Fibroblast of mammary gland (primary cell): ENCODE results near the gene BDP1.
"Not testable (repeated sequence)": the region's sequence is repeated elsewhere in the genome, so short reads cannot be mapped to it uniquely, and the experiment has no call there.

Source experiments
- DNase-seq: peaks from one replicate; pipeline ENCODE4 v3.0.0-alpha.2; 2010; ENCODE audit warnings: low read depth
- H3K4me3 ChIP-seq: 2 replicates; pipeline ENCODE4 v1.5.1; 2011; ENCODE audit warnings: low read depth, mild to moderate bottlenecking, low read length, moderate library complexity; ENCODE audit not compliant: control insufficient read depth
- TF ChIP-seq, protein P1 (sequence below): conservative IDR thresholded peaks from 2 replicates; pipeline ENCODE4 v1.5.1; 2011; ENCODE audit warnings: low read depth, low read length, inconsistent platforms; ENCODE audit not compliant: control insufficient read depth, insufficient read depth

Gene BDP1

DNA sequence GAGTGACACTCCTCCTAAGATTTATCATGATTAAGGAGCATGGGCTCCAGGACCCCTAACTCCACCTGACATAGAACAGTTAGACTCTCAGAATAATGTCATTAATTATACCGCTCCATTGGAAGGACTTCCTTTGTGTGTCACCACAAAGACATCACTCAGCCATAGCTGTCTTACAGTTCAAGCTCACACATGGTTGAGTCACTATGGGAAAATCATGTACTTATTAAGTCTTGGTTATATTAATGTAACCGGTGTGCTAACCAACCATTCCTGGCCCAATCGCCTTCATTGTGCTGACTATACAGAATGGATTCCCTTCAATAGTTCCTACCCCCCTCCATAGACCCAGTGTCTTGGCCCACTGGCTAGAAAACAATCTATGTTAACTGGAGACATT is 120.8 kb downstream of the BDP1 start:
- H3K4me3 ChIP-seq: no peak overlapping the region
- DNase-seq: peak; percentile 4
- TF ChIP-seq, protein P1, sequence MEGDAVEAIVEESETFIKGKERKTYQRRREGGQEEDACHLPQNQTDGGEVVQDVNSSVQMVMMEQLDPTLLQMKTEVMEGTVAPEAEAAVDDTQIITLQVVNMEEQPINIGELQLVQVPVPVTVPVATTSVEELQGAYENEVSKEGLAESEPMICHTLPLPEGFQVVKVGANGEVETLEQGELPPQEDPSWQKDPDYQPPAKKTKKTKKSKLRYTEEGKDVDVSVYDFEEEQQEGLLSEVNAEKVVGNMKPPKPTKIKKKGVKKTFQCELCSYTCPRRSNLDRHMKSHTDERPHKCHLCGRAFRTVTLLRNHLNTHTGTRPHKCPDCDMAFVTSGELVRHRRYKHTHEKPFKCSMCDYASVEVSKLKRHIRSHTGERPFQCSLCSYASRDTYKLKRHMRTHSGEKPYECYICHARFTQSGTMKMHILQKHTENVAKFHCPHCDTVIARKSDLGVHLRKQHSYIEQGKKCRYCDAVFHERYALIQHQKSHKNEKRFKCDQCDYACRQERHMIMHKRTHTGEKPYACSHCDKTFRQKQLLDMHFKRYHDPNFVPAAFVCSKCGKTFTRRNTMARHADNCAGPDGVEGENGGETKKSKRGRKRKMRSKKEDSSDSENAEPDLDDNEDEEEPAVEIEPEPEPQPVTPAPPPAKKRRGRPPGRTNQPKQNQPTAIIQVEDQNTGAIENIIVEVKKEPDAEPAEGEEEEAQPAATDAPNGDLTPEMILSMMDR: no peak

DNA sequence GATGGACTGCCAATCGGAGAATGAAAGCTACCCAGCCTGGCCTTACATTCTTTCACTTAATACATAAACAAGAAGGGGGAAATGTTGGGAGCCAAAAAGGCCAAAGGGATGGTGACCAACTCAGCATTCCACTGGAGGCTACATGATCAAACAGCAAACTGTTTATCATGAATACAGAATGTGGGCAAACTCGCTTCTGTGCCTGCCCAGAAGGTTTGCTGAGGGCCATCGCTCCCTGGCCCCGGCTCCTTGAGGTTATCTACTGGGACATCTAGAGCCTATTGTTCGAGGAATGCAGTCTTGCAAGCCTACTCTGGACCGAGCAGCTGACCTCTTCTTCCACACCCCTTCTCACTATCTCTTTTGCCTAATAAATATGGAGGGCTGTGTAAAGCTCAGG is 122.4 kb downstream of the BDP1 start:
- H3K4me3 ChIP-seq, DNase-seq: not testable (repeated sequence)

DNA sequence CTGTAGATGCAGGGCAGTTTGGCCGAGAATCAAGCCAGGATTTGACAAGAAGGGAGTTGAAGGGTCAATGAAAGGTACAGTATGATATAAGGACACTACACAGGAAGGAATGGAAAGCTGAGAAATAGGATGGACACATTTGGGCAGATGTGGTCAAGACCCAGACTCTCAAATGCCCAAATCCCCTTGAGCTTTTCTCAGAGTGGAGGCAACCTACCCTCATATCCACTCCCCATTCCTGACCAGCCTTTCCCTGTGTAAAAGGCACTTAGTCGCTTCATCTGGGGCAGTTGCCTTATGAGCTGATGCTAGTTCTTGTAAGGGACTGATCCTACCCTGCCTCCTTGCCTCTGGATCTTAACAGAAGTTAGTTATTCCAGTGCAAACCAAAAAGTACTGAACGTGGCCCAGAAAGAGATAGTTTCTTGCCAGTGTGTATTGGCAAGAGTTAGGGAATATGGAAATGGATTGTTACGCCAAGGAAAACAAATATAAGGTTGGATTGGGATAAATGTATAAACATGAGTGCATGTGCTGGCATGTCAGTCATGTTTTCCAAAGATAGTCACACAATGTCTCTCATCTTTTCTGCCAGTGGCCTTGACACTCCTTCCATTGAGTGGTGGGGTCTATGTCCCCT is 127.6 kb downstream of the BDP1 start:
- no peak overlapping the region for H3K4me3 ChIP-seq
- DNase-seq: no peak
- TF ChIP-seq, protein P1: no peak

DNA sequence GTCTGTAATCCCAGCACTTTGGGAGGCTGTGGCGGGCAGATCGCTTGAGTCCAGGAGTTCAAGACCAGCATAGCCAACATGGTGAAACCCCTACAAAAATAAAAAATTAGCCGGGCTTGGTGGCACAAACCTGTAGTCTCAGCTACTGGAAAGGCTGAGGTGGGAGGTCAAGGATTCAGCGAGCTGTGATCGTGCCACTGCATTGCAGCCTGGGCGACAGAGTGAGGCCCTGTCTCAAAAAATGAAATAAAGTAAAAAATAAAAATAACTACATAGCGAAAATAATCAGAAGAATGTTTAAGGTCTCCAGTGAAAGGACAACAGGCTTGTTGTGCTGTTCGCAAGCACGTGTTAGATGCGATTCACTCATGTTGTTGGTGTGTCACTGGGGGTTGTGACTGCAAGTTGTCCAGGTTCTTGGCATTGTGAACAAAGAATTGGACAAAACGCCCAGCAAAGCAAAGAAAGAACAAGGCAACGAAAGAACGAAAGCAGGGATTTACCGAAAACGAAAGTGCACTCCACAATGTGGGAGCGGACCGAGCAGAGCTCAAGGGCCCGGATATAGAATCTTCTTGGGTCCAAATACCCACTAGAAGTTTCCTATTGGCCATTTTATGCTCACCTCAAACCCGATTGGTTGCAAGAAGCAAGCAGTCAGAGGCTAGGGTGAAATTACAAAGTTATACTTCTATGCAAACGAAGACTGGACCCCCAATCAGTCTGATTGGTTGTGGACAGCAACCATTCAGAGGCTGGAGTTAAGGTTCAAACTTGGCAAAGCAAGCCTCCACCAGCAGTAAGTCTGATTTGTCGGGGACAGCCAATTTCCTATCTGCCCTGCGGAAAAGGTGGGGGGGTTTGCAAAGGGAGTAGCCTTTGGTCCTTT is 130.8 kb downstream of the BDP1 start:
- H3K4me3 ChIP-seq: peak overlapping the region; percentile 72
- peak; percentile 77 for DNase-seq
- TF ChIP-seq, protein P1: no peak

DNA sequence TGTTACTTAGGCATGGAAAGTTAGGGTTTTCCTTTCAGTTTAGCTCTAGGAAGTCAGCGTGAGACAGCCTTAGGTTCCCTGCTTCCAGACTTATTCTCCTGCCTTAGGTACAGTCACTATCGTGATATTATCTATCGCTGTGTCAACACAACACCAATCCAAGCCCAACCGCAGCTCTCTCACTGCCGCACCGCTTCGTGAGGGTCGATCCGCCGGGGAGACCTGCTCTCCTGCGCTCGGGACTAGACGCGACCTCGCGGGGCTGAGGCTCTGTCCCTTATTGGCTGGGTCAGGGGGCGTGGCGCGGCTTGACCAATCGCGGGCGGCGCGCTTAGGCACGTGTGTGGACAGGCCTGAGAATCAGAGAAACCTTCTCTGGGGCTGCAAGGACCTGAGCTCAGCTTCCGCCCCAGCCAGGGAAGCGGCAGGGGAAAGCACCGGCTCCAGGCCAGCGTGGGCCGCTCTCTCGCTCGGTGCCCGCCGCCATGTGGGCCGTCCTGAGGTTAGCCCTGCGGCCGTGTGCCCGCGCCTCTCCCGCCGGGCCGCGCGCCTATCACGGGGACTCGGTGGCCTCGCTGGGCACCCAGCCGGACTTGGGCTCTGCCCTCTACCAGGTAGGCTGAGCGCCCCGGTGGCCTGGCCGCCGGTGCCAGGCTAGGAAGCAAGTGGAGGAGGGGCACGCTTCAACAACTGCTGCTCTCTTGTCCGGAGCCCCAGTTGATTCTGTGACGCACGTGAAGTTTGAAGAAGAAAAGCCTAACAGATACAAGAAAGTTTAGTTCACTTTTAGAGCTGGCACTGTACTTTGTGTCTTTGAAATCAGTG is 131.7 kb downstream of the BDP1 start, which contains the start of gene MCCC2:
Gene MCCC2, plus strand, starts transcription at position 400 of the 825 bp plus-strand sequence. Its CDS starts 86 bp downstream, at position 486.
- peak within 1 kb of the TSS; percentile 72 for H3K4me3 ChIP-seq
- peak; percentile 92 for DNase-seq
- TF ChIP-seq, protein P1: no peak

DNA sequence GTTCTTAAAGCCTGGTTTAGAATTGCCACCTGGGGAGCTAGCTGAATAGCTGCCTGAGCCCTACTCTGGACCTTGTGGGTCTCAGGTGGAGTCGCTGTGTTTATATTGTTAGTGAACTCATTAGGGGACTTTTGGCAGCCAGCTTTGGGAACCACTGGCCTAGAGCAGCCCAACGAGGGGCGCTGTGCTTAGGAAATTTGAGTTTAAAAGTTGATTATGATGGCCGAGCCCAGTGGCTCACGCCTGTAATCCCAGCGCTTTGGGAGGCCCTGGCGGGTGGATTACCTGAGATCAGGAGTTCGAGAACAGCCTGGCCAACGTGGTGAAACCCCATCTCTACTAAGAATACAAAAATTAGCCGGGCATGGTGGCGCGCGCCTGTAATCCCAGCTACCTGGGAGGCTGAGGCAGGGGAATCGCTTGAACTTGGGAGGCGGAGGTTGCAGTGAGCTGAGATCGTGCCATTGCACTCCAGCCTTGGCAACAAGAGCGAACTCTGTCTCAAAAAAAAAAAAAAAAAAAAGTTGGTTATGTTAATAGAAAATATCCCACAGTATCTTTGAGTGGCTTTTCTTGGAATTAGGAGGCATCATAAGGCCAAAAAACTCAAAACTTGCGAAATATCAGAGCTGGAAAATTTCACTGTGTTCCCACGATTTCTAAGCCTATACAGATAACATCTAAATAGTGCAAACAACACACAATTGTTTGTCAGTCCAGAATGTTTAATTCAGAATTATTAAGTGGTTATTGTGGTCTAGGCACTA is 132.5 kb downstream of the BDP1 start:
- peak overlapping the region; percentile 72 for H3K4me3 ChIP-seq
- DNase-seq: no peak
- TF ChIP-seq, protein P1: no peak
